GM18499 (cell line): ENCODE results near the gene CCDC7.
"Not testable (repeated sequence)": the region's sequence is repeated elsewhere in the genome, so short reads cannot be mapped to it uniquely, and the experiment has no call there.

Experiments
- ATAC-seq: cut with Tn5 transposase; IDR thresholded peaks from one replicate; pipeline ENCODE4 v1.9.1; 2021; ENCODE audit warnings: moderate number of reproducible peaks; ENCODE audit not compliant: insufficient read depth, unreplicated experiment

Gene CCDC7

DNA sequence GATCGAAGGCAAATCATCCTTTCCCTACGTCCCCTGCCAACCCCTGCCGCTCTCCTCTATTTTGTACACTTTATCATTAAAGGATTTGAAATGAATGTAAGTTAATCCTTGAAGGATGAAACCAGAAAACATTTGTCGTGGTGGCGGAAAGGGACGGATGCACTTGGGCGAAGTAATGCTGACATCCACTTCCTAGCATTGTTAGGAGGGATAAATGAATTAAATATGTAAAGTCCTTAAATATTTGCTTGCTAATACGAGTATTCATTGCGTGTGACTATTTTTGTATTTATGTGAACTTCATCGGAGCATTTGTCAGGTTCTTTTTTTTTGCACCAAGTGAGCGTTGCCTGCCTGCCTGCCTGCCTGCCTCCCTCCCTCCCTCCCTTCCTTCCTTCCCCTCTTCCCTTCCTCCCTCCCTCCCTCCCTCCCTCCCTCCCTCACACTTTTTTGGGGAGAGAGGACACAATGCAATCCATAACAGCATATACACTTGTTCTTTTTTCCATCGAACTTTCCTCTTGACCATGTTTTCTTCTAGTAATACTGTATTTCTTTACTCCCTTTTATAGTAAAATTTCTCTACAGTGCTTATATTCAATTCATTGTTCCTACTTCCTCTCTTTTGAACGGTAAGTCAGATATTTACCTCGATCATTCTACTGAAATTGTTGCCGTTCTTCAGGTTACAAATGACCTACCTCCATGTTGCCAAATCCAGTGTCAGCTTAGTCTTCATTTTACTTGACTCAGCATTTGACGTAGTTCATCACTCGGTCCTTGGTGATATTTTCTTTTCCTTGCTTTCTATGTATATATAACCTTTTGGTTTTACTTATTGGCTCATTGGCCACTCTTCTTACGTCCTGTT, 831 bp downstream of the CCDC7 start:
- ATAC-seq, result no peak

DNA sequence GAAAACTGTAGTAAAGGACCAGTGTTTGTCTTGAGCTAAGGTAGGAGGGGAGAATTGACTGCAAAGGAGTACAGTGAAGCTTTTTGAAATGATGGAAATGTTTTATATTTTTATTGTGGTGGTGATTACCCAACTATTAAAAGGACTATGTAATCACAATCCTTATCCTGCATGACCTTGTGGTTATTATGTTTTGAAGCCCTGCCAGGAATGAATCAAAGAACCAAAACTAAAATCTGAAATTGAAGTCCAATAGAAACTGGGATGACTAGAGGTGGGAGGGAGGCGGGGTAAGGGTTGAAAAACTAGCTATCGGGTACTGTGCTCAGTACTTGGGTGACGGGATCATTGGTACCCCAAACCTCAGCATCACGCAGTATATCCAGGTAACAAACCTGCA, 8.2 kb downstream of the CCDC7 start:
- no peak for ATAC-seq

DNA sequence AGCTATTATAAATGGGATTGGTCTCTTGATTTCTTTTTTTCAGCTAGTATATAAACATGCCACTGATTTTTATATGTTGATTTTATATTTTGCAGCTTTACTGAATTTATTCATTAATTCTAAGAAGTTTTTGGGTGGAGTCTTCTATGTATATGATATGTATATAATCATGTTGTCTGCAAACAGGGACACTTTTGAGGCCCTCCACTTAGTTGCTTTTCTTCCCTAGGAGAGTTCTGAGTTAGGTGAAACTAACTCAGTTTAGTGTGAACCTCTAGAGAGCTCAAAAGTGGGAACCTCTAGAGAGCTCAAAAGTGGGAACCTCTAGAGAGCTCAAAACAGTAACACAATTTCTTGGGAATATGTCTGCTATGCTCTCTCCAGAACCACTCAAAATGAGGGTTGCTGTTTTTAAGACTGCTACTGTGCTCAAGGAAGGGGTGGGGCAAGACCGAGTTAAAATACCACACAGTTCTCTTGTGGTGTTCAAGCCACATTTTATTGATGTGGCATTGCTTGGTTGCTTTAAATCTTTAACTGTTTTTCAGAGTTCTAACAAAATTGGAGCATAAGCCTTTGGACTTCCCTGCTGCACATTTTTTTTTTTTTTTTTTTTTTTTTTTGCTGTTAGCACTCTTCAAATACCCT, 13.2 kb downstream of the CCDC7 start:
- ATAC-seq, result no peak

DNA sequence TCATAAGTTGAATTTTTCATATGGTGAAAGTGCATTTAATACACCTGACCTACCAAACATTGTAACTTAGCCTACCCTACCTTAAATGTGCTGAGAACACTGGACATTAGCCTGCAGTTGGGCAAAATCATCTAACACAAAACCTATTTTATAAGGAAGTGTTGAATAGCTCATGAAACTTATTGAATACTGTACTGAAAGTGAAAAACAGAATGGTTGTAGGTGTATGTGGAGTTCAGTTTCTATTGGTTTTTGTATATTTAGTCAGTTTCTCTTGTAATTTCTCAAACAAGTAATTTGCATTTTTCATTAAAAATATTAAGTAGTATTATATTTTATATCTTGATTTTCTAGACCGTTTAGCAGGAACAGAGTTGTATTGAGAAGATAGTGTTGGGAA, 15.3 kb downstream of the CCDC7 start:
- ATAC-seq, result no peak

DNA sequence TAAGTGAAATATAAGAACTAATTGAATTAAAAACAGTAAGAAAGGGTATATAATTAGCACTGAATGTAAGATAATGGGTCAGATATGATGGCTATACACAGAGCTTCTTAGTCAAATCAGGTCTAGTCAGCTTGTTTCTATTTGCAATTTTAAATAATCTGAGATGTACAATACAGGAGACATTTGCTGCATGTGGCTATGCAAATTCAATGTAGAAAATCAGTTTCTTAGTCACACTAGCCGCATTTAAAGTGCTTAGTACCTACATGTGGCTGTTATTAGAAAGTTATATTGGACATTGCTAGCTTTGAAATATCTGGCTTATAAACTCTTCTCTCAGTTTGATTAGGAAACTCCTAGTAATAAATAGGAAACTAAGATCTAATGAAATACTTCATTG, 25.3 kb downstream of the CCDC7 start:
- no peak for ATAC-seq

DNA sequence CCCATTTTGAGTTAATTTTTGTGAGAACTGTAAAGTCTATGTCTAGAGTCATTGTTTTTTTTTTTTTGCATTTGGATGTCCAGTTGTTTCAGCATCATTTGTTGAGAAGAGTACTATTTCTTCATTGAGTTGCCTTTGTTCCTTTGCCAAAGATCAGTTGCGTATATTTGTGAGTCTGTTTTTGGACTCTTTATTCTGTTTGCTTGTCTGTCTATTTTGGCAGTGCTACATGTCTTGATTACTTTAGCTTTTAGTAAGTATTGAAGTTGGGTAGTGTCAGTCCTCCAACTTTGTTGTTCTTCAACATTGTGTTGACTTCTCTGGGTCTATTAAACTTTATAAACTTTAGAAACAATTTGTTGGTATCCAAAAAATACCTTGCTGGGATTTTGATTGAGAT, 31.6 kb downstream of the CCDC7 start:
- no peak for ATAC-seq

- no peak for ATAC-seq
These were observed 35.7 kb downstream of the CCDC7 start for GRCh38 chr10:32481606-32482005.

DNA sequence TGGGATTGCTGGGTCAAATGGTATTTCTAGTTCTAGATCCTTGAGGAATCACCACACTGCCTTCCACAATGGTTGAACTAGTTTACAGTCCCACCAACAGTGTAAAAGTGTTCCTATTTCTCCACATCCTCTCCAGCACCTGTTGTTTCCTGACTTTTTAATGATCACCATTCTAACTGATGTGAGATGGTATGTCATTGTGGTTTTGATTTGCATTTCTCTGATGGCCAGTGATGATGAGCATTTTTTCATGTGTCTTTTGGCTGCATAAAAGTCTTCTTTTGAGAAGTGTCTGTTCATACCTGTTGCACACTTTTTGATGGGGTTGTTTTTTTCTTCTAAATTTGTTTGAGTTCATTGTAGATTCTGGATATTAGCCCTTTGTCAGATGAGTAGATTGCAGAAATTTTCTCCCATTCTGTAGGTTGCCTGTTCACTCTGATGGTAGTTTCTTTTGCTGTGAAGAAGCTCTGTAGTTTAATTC, 37.1 kb downstream of the CCDC7 start:
- not testable (repeated sequence) for ATAC-seq

GRCh38 chr10:32488038-32488437, 42.1 kb downstream of the CCDC7 start:
- ATAC-seq, result not testable (repeated sequence)

- ATAC-seq, result no peak
These were observed 43.2 kb downstream of the CCDC7 start for GRCh38 chr10:32489158-32489557.

DNA sequence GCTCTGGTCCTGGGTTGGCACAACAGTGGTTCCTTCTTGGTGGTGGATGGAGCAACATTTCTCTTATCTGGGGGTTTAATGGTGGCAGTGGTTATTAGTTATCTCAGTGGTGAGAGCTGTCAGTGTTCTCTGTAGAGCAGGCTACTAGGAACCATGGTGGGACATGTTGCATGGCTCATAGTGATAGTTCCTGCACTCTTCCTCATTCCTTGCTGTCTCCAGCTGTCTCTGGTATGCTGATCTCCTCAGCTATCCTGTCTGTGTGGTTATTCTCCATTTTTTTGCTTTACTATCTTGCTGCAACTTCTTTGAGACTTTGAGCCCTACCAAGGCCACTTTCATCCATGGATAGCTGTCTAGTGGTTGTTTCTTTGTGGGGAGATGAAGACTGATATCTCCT, 44.0 kb downstream of the CCDC7 start:
- no peak for ATAC-seq

- ATAC-seq, result not testable (repeated sequence)
These were observed 48.6 kb downstream of the CCDC7 start for GRCh38 chr10:32494562-32494961.

DNA sequence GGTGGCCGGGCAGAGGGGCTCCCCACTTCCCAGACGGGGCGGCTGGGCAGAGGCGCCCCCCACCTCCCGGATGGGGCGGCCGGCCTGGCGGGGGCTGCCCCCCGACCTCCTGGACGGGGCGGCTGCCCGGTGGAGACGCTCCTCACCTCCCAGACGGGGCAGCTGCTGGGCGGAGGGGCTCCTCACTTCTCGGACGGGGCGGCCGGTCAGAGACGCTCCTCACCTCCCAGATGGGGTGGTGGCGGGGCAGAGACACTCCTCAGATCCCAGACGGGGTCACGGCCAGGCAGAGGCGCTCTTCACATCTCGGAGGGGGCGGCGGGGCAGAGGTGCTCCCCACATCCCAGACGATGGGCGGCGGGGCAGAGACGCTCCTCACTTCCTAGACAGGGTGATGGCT, 54.2 kb downstream of the CCDC7 start:
- not testable (repeated sequence) for ATAC-seq

- no peak for ATAC-seq
These were observed 56.0 kb downstream of the CCDC7 start for GRCh38 chr10:32501906-32502305.

DNA sequence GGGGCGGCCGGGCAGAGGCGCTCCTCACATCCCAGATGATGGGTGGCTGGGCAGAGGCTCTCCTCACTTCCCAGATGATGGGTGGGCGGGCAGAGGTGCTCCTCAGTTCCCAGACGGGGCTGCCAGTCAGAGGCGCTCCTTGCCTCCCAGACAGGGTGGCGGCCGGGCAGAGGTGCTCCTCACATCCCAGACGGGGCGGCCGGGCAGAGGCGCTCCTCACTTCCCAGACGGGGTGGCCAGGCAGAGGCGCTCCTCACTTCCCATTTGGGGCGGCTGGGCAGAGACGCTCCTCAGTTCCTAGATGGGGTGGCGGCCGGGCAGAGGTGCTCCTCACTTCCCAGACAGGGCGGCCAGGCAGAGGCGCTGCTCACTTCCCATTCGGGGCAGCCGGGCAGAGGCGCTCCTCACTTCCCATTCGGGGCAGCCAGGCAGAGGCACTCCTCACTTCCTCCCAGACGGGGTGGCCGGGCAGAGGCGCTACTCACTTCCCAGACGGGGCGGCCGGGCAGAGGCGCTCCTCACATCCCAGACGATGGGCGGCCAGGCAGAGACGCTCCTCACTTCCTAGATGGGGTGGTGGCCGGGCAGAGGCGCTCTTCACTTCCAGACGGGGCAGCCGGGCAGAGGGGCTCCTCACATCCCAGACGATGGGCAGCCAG, 60.0 kb downstream of the CCDC7 start:
- ATAC-seq, result not testable (repeated sequence)

DNA sequence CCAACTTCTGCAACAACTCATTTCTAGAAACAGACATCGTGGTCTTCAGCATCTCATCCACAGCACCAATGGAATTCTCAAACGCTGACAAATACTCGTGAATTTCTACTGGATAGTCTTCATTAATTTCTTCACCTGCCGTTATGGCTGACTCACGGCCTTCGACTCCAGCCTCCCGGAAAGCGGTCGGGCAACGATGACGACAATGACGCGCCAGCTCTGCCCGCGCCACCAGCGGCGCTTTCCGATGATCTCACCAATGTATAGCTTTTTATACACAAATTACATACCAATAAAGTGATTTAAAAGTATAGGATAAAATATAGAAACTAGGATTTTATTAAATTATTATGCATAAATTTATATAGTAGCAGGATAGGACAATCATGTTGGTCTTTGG, 65.7 kb downstream of the CCDC7 start:
- ATAC-seq, result no peak

DNA sequence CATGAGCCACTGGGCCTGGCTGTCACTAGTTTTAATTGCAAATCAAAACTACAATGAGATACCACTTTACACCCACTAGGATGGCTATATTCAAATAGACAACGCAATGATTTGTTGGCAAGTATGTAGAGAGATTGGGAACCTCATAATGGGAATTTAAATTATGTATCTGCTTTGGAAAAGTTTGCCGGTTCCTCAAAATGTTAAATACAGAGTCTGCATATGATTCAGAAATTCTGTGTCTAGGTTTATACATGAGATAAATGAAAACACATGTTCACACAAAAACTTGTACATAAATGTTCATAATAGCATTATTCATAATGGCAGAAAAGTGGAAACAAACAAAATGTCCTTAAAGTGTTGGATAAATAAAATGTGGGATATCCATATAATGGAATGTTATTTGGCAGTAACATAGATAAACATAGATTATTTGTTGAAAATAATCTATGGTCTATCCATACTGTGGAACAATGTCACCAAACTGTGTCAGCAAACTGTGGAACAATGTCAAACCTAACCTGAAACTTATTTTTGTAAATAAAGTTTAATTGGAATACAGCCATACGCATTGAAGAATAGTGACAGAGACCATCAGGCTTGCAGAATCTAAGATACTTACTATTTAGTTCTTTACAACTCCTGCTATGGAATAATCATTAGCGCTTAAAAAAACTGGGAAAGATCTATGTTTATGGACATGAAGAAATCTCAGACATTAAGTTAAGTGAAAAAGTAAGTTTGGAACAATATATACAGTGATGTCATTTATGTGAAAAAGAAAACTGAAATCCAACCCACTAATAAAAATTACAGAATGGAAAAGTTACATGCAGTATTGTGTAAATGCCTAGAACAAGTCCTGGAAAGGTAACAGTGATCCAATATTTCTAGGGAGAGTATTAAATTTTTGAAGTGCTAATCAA, 70.9 kb downstream of the CCDC7 start:
- no peak for ATAC-seq

GRCh38 chr10:32530231-32530630, 84.3 kb downstream of the CCDC7 start:
- ATAC-seq, result no peak

- no peak for ATAC-seq
These were observed 92.3 kb downstream of the CCDC7 start for GRCh38 chr10:32538256-32538655.
